T-helper 2 cell treated with Interferon-gamma antibody and Interleukin-4, amounts not matched to agents 100 ng/mL and 5 ng/mL, for 36 hours (primary cell): ENCODE data around the gene FKTN. TPM values are rescaled to one million over a fixed set of nuclear protein-coding genes. Genes with fewer than 3 reads are reported as not detected.

Experiments
- intact Hi-C: fragments of 100-400 bp; cut with micrococcal nuclease; formaldehyde crosslinking; loops from one replicate; pipeline ENCODE4 v1.15.1; 2023
- total RNA-seq: library from RNA; stranded (reverse); gene quantifications from 2 replicates; pipeline ENCODE4 v1.2.3, GENCODE V29; 2022

Gene FKTN
- total RNA-seq, 1 donor from 2014 or later, result 12.2 TPM

DNA sequence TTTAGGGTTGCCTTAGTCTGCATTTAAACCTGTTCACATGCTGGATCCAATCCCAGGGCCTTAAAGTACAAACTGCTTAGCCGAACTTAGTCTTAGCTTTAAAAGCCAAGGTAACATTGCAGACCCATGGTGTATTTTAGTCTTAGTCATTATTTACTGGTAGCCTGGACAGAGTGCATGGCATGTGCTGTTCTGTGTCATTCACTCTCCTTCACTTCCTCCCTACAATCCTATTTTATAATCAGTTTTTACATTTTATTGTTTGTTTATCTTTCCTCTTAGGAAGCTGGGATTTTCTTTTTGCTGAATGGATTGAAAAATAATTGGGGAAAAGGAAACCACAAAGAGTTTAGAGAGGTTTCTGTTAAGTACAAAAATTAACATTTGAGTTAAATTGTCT, 74.9 kb downstream of the FKTN start:
- intact Hi-C loops, result no loop called here

DNA sequence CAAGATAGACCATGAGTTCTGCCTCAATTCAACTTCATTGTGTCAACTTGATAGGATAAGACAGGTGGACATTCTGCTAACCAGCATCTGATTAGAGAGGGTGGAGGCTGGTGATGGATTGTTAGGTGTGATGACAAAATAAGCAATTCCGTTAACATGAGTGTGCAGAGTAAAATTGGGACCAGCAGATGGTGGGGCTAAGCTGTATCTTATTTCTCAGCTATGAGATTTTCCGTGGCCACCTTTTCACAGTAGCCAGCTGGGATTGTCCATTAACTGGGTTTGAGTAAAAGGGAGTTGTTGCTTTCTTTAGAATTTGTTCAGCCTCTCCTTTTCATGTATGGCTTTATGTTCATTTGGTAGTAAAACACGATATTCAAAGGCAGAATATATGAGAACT, 75.5 kb downstream of the FKTN start:
- intact Hi-C loops, result no loop called here

- intact Hi-C loops, result no loop called here
These were observed 78.4 kb downstream of the FKTN start for GRCh38 chr9:105636331-105636730.

GRCh38 chr9:105637787-105638395, 80.0 kb downstream of the FKTN start:
- intact Hi-C loops, result no loop called here

DNA sequence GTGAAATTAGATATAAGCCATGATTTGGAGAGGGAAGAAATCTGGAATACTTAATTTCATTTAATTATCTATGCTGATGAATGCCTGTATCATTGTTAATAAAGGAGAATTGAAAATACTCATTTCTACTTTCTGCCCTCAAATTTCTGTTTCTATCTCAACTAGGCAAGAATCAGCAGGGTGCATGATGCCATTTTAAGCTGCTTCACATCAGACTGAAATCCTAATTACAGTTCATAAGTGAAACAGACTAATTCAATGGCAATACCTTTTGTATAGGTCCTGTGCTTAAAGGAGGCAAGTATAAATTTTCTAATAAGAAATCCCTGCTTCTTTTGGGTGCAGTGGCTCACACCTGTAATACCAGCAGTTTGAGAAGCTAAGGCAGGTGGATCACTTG, 82.0 kb downstream of the FKTN start:
- intact Hi-C loops, result no loop called here

DNA sequence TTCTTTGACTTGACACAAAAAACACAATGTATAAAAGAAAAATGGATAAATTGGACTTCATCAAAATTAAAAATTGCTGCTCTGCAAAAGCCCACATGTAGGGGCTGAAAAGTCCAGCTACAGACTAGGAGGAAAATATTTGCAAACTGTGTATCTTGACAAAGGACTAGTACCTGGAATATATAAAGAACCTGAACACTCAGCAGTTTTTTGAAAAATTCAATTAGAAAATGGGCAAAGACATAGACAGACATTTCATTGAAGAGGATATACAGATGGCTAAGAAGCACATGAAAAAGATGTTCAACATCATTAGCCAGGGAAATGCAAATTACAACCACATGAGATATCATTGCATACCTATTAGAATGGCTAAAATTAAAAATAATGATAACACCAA, 85.9 kb downstream of the FKTN start:
- intact Hi-C loops, result no loop called here

GRCh38 chr9:105646879-105647594, 89.1 kb downstream of the FKTN start:
- intact Hi-C loops, result no loop called here

DNA sequence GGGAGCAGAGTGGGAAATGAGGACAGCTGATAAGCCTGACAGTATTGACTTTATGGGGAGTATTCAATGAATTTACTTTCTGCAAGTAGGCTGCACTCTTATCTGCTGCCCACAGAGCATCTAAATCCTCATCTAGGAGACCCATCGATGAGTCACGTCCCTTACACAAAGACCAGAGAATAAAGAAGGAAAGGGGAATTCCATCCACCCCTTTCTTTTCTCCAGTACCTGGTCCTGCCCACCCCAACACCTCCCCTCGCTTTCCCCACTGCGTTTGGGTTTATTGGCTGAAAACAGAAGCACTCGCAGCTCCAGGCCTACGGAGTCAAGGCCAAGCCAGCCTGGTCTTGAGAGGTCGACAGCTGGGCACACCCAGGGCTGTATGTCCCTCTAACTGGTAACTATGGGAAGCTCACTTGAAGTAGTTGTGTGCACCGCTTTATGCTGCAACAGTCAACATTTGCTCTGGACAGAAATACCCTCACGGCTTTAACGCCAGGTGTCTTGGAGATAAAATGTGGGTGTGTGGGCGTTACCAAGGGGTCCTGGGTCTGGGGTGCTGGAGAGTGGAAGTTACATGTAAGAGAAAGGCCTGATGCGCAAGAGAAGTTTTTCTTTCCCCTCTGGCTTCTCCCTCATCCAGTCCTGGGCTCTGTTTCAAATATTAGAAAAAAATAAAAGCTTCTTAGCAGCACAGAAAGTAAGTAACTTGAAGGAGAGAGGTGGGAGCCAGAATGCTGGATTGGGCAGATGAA, 89.8 kb downstream of the FKTN start:
- intact Hi-C loops, result no loop called here

- intact Hi-C loops, result no loop called here
These were observed 93.9 kb downstream of the FKTN start for GRCh38 chr9:105651806-105652205.

- intact Hi-C loops, result no loop called here
These were observed 98.4 kb downstream of the FKTN start for GRCh38 chr9:105656131-105656921.

DNA sequence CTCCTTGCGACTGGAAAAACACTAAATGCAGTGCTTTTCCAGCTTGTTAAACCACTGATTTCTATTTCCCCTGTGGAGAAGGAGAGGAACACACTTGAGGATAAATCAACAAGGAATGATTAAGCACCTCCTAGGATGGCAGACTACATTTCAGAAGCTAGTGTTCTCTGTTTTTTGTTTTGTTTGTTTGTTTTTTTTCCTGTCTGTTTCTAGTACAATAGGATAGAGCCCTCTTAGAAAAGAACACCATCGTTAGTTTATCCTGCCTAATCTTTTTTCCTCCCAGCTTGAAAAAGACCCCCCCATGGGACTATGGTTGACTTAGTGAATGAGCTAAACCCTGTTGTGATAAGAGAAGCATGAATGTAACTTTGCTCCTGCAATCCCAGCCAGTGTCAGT, 100.4 kb downstream of the FKTN start:
- intact Hi-C loops, result no loop called here

DNA sequence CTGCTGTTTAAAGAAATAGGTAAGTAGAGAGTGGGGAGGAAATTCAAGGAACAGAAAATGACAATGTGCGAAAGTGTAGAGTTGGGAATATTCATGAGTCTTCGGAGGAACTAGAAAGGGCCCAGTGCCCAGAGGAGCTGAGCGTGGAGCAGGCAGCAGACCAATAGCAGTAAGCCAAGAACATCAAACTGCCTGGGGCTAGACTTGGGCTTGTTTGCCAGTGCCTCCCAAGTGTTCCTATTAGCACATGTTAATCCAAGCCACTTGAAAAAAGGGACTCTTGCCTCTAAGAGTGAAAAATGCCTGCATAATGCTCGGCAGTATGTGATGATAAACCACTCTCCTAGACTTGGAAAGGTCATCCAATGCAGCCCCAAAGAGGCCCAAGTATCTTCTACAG, 103.1 kb downstream of the FKTN start:
- intact Hi-C loops, result no loop called here

GRCh38 chr9:105662184-105663104, 104.5 kb downstream of the FKTN start, which contains the start of gene TAL2:
TAL2 (plus strand) TSS chr9:105662457; CDS start chr9:105662497, 40 bp downstream.
- intact Hi-C loops, result no loop called here

GRCh38 chr9:105663914-105664313, 106.0 kb downstream of the FKTN start:
- intact Hi-C loops, result no loop called here

GRCh38 chr9:105667867-105668266, 109.9 kb downstream of the FKTN start:
- intact Hi-C loops, result no loop called here

- intact Hi-C loops, result no loop called here
These were observed 112.4 kb downstream of the FKTN start for GRCh38 chr9:105670315-105670714.

DNA sequence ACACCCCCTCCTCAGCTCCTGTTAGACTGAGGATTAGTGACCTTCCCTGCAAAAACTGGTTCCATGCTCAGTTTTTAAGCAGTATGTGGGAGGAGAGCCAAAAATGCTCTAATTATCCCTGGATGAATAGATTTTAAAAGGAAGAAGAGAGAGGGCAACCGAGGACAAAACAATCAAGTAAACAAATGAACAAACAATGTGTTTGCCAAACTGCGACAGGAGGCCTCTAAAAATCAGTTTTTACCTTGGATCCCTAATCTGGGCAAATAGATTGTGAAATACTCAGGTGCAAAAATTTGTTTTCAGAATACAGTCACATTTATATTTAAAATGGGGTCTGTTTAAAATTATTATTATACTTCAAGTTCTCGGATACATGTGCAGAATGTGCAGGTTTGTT, 112.8 kb downstream of the FKTN start:
- intact Hi-C loops, result no loop called here

DNA sequence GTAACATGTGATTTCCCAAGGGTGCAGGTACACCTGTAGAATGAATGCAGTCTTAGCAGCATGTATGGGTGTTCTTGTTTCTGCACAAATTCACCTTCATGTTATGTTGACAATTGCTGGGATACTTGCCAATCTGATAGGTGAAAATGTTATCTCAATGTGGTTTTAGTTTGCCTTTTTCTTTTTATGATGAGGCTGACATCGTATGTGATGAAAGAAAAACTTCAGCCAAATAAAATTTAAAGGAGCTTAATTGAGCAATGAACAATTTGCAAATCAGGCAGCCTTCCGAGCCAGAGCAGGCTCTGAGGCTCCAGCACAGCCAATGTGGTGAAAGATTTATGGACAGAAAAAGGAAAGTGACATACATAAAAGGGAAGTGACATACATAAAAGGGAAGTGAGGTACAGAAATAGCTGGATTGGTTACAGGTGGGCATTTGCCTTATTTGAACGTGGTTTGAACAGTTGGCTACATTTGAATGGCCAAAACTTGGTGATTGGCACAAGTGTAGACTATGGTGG, 114.8 kb downstream of the FKTN start:
- intact Hi-C loops, result no loop called here

GRCh38 chr9:105673850-105674387, 116.0 kb downstream of the FKTN start:
- intact Hi-C loops, result no loop called here

DNA sequence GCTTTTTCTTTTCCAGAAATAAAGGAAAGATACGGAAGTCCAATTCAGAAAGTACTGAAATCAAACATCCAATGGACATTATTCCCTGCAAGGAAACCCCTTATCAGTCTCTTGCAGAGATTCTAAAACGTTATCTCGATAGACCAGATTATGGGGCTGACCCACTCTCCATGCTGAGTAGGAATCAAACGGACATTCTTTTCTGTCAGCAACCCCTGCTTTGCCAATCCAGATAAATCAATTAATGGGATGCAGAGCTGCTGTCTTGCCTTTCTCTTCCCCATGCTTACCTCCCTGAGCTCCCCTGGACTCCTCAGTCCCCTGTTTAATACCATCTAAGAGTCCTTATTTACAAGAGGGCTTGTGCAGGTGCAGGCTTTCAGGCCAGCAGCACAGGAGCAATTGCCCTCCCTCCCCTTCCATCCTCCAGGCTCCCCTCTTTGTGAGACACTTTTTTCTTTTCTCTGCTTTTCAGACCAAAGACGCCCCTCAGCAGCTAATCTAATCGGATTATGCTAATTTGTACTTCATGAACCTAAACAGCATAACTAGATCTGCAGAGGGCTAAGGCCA, 118.5 kb downstream of the FKTN start:
- intact Hi-C loops, result no loop called here
